NCI-H774 (cell line): ENCODE measurements around the gene SLC12A6.
"Not testable (repeated sequence)": the region's sequence is repeated elsewhere in the genome, so short reads cannot be mapped to it uniquely, and the experiment has no call there.

Experiments used
- DNase-seq: peaks from one replicate; lab custom pipeline; 2025; lab: John Stamatoyannopoulos, UW

The SLC12A6 gene

DNA sequence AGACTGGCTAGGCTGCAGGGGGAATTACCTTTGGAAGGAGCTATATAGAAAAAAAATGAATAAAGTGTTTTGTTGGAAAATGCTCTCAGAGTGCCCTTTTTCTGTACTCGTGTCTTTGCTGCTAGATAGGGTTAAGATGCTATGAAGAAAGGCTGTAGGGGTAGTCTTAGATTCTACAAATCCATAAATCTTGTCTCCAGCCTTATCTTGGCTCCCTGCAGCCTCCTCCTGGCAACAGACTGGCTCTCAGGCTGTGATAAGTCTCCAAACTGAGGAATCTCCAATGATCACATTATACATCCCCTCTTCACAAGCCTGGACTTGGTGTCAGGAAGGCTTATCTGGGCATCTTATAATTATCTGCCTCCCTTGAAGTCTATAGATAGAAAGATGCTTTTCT is 20.1 kb upstream of the SLC12A6 start:
- DNase-seq = no peak

GRCh38 chr15:34355241-34355640 is 17.7 kb upstream of the SLC12A6 start:
- no peak for DNase-seq

GRCh38 chr15:34354286-34354685 is 16.7 kb upstream of the SLC12A6 start:
- no peak for DNase-seq

- no peak for DNase-seq
These were observed 16.0 kb upstream of the SLC12A6 start for GRCh38 chr15:34353627-34354026.

DNA sequence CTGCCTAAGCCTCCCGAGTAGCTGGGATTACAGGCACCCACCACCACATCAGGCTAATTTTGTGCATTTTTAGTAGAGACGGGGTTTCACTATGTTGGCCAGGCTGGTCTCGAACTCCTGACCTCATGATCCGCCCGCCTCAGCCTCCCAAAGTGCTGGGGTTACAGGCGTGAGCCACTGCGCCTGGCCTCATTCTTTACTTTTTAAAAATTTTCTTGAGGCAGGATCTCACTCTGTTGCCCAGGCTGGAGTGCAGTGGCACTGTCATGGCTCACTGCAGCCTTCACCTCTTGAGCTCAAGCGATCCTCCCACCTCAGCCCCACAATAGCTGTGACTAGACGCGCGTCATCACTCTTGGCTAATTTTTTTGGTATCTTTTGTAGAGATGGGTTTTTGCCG is 15.4 kb upstream of the SLC12A6 start:
- DNase-seq = not testable (repeated sequence)

GRCh38 chr15:34349769-34350168 is 12.2 kb upstream of the SLC12A6 start:
- DNase-seq = no peak

DNA sequence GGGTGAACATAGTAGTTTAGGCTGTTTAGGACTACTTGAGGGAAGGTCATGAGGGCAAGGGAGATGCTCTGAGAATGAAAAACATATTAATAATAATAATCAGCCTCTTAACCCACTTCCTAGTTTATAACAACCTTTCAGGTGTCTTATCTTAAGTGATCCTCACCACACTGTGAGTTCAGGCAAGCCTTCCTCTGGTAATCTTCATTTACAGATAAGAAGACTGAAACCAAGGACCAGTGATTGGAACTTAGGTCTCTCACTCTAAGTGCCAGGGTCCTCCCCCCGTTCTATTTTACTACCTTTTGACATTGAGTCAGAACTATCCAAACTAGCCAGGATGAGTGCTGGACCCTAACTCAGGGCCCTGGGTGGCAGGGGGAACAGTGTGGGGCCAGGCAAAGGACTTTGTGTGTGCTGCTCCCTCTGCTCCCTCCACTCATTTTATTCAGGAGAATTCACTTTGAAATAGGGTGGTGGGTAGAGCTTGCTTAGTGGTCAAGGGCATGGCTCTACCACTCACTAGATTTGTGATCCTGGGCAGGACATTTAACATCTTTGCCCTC is 11.2 kb upstream of the SLC12A6 start:
- no peak for DNase-seq

DNA sequence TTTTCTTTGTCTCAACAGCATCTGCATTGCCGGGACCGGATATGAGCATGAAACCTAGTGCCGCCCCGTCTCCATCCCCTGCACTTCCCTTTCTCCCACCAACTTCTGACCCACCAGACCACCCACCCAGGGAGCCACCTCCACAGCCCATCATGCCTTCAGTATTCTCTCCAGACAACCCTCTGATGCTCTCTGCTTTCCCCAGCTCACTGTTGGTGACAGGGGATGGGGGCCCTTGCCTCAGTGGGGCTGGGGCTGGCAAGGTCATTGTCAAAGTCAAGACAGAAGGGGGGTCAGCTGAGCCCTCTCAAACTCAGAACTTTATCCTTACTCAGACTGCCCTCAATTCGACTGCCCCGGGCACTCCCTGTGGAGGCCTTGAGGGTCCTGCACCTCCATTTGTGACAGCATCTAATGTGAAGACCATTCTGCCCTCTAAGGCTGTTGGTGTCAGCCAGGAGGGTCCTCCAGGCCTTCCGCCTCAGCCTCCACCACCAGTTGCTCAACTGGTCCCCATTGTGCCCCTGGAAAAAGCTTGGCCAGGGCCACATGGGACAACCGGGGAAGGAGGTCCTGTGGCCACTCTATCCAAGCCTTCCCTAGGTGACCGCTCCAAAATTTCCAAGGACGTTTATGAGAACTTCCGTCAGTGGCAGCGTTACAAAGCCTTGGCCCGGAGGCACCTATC is 10.5 kb upstream of the SLC12A6 start:
- no peak for DNase-seq

DNA sequence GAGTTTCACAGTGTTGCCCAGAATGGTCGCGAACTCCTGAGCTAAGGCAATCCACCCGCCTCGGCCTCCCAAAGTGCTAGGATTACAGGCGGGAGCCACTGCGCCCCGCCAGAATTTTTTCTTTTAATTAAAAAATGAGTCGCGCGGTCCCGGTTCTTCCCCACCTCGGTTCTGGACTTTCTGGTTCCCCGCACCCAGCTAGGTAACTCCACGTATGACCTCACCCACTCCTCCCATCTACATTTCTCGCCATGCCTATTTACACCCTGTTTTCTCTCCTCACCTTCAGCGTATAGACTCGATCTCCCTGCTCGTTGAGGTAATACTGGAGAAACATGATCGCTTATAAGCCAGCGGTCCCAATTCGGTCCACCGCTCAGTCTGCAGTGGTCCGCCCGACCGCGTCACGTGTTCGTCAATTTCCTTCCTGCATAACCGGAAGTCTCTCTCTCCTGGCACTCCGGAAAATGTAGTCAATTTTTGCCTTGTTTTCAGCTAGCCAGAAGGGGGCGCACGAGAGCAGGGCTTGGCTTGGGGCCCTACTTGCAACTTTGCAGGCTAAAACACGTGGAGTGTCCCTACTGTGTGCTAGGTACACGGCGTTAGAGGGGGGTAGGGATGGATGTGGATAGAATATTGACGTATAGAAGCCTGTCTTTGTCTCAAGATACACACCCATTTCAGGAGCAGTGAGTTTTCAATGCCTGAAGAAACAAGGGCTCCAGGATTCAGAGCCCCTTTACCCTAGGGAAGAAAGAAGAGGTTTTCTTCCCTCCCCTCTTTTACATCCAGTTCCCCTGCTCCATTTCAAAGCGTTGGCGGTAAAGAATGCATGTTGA is 5.4 kb upstream of the SLC12A6 start, which contains the start of the genes NOP10 and NUTM1:
NOP10 (minus strand) TSS at position 400 of the 839 bp plus-strand sequence; CDS start at position 337, 63 bp downstream.
NUTM1 (plus strand) TSS at position 579 of the 839 bp plus-strand sequence. CDS start 382 bp downstream, outside the sequence.
- peak; percentile 88 for DNase-seq

DNA sequence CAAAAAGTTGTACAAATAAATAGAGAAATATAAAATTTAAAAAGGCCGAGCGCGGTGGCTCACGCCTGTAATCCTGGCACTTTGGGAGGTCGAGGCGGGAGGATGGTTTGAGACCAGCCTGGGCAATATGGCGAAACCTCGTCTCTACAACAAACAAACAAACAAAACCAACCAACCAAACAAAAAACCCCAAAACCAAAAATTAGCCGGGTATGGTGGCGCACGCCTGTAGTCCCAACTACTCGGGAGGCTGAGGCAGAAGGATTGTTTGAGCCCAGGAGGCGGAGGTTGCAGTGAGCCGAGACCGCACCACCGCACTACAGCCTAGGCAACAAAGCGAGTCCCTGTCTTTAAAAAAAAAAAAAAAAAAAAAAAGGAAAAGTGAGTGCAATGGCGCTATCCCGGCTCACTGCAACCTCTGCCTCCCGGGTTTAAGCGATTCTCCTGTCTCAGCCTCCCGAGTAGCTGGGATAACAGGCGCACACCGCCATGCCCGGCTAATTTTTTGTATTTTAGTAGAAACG is 4.7 kb upstream of the SLC12A6 start:
- DNase-seq = not testable (repeated sequence)

DNA sequence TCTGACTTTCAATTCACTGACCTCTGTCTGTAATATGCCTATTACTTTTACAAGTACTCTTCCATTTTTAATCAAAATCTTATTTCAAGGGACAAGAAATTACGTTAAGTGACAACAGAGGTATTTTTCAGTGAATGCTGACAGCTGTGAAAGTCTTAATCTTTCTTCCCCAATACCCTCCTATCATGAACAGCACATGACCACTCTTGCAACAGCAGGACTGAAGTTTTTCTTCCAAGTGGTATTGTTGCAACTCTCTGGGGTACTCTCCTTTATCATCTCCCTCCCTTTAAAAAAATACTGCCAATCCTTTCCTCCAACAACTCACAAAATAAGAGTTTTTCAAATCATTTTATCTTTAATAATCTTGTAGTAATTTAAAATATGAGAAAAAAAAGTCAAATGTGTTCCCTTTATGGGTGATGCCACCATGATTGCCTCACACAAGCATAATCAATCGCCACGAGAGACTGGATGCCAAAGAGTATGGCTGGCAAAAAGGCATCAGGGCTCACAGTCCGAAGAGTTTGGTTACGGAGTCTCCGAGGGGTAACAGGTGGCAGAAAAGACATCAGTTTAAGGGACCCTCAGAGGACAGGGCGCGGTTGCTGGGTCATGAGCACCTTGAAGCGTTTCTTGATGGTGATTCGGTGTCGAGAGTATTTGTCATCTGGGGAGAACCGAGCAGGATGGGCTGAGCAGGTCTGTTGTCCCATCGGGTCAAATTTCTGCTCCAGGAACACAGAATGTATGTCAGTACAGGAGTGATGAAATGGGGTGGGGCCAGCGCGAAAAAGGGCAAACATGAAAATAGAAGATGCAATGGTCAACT is 4.0 kb upstream of the SLC12A6 start:
- no peak for DNase-seq

GRCh38 chr15:34339946-34340345 is 2.4 kb upstream of the SLC12A6 start:
- DNase-seq = no peak

DNA sequence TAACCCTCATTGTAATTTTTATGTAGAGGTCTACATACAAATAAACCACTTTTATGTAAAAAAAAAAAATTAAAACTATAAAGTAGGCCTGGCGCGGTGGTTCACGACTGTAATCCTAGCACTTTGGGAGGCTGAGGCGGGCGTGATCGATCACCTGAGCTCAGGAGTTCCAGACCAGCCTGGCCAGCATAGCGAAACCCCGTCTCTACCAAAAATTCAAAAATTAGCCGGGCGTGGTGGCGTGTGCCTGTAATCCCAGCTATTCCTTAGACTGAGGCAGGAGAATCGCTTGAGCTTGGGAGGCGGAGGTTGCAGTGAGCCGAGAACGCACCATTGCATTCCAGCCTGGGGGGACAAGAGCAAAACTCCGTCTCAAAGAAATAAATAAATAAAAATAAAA is 766 bp upstream of the SLC12A6 start:
- no peak for DNase-seq

GRCh38 chr15:34336991-34337556 is 507 bp downstream of the SLC12A6 start:
- no peak for DNase-seq

DNA sequence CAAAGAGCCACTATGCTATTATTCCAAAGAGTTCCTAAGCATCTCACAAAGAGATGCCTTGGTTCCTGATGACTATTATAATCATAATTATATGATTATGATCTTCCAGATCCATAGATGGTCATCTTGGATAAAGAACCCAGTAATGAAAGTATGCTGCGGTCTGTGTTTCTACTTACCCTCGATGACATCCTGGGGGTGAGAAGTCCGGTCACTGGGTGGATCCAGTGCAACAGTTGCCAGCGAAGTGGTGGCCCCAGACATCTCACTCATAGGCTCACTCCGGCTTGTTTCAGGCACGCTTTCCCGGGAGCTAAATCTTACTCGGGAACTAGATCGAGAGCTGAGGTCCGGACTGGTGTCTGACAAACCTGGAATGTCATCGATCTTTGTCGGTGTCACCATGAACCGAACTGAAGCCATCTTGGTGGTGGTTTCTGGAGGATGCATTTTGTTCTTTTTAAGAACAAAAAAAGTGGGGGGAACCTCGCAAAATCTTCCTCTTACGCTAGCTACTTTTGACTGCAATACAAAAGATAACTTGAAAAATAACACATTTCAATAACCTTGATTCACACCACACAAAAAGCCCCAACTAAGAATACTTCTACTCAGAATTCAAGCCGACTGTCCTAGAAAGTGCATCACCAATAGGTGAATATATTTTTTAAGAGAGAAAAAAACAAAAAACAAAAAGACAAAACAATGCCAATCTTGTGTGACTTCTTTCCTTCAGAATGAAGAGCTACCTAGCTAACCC is 1.2 kb downstream of the SLC12A6 start:
- DNase-seq = no peak

DNA sequence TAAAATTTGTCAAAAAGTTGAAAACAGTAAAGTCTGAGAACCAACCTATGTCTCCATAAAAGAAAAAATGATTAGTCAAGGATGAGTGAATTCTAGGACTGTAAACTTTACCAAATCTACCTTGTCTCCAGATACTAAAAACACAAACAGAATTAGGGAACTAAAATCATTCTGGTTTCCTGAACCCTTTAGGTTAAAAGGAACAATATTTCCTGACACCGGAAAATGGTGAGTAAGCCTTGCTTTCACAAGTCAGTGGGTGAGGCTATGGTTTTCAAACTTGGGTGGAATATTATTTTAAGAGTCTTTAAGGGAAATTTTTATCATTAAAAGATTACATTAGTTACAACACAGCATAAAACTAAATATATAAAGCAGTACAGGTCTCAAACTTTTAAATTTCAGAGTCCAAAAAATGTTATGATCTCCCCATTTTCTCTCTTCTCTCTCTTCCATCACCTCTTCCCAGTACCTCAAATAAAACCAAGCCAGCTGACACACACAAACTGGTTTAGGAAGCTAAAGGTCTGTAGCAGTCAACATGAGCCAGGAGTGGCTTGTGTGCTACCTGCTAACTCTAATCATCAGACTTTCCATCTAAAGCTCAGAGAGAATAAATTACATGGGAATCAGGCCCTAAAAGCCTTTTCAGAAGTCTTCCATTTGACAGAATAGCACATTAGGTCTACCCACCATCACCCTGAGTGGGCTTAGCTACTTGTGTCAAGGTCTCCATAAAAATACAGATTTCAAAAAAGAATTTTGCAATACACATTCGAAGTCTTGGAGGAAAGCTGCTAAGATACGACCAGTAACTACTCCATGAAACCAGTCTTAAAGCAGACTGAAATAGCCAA is 2.2 kb downstream of the SLC12A6 start:
- DNase-seq = no peak

GRCh38 chr15:34334672-34335071 is 2.9 kb downstream of the SLC12A6 start:
- no peak for DNase-seq

DNA sequence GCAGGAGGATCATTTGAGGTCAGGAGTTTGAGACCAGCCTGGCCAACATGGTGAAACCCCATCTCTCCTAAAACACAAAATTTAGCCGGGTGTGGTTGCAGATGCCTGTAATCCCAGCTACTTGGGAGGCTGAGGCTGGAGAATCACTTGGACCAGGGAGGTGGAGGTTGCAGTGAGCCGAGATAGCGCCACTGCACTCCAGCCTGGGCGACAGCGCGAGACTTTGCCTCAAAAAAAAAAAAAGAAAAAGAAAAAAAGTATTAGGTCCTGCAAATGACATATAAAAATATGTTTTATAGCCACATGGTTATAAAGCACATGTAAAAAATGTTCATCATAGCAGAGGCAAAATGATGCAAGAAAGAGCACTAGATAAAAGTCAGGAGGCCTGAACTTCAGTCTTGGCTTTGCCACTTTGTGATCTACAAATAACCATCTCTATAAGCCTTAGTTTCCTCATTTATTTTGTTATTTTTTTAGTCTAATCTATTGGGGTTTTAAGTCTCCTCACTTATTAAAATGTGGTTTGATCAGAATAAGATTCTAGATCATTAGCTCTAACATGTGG is 4.9 kb downstream of the SLC12A6 start:
- no peak for DNase-seq

GRCh38 chr15:34331809-34332208 is 5.8 kb downstream of the SLC12A6 start:
- DNase-seq = no peak
